ENCODE measurements around the gene GAS7. TPM values are rescaled to one million over a fixed set of nuclear protein-coding genes. Genes with fewer than 3 reads are reported as not detected.
A peak's percentile ranks its signal among the peaks of the same experiment; 100 is the strongest.

Gene GAS7
- total and polyA plus RNA-seq, 7 donors = 1.4 to 16.9 (median 7.0) TPM

- no peak for TF ChIP-seq CTCF (IDR thresholded peaks at IDR 0.05)
- no peaks in the 10 kb centered on the region for H3K36me3 ChIP-seq (ENCODE audit: insufficient read depth in 1 of 2, low read depth in 1 of 2)
- intact Hi-C loops (cut with DNase I) = no loop called here
- ATAC-seq = no peak
- H3K27ac ChIP-seq = no peak overlapping the region
- WGBS, 3 donors = 93 to 95% (median 93%) methylated on average over 33 to 35 of the region's 35 CpGs
- H3K4me1 ChIP-seq = no peaks in the 10 kb centered on the region
- no peaks in the 10 kb centered on the region for H3K9me3 ChIP-seq
- no peak overlapping the region for H3K4me3 ChIP-seq
- H3K27me3 ChIP-seq (ENCODE audit: insufficient read depth in 3 of 3, low read length in 2 of 3) = peaks cover 0 to 15% (median 0%) of the 10 kb centered on the region in 3 donors
- DNase-seq = no peak
Measured at GRCh38 chr17:9904277-9905077, 293.9 kb downstream of the GAS7 start.

GRCh38 chr17:9902120-9902519, 296.3 kb downstream of the GAS7 start:
- intact Hi-C loops (cut with DNase I) = no loop called here
- TF ChIP-seq CTCF (IDR thresholded peaks at IDR 0.05) = no peak
- 28 to 51% (median 28%) methylated on average over 2 of the region's 2 CpGs for WGBS, 3 donors
- DNase-seq (no peak), ATAC-seq (no peak)
- H3K27me3 ChIP-seq (ENCODE audit: insufficient read depth in 3 of 3, low read length in 2 of 3) = peaks cover 0 to under 1% (median 0%) of the 10 kb centered on the region in 3 donors
- no peak overlapping the region for H3K4me3 ChIP-seq
- H3K4me1 ChIP-seq = no peaks in the 10 kb centered on the region
- no peak overlapping the region for H3K27ac ChIP-seq
- H3K9me3 ChIP-seq = no peaks in the 10 kb centered on the region
- no peaks in the 10 kb centered on the region for H3K36me3 ChIP-seq (ENCODE audit: insufficient read depth in 1 of 2, low read depth in 1 of 2)

- Histone ChIP-seq H3K27ac (no peak overlapping the region), H3K27me3 (ENCODE audit: insufficient read depth in 3 of 3, low read length in 2 of 3) (no peaks in the 10 kb centered on the region), H3K9me3 (no peaks in the 10 kb centered on the region), H3K36me3 (ENCODE audit: insufficient read depth in 1 of 2, low read depth in 1 of 2) (no peaks in the 10 kb centered on the region), H3K4me3 (no peak overlapping the region), H3K4me1 (no peaks in the 10 kb centered on the region)
- TF ChIP-seq CTCF (IDR thresholded peaks at IDR 0.05) = no peak
- intact Hi-C loops (cut with DNase I) = no loop called here
- 48 to 65% (median 61%) methylated on average over 8 of the region's 8 CpGs for WGBS, 3 donors
- DNase-seq (no peak), ATAC-seq (peak in 1 of 4 donors; percentile 61)
Measured at GRCh38 chr17:9900784-9901183, 297.6 kb downstream of the GAS7 start.

GRCh38 chr17:9900044-9900594, 298.3 kb downstream of the GAS7 start:
- H3K27me3 ChIP-seq (ENCODE audit: insufficient read depth in 3 of 3, low read length in 2 of 3) = no peaks in the 10 kb centered on the region
- no peak for ATAC-seq
- TF ChIP-seq CTCF (IDR thresholded peaks at IDR 0.05) = no peak
- no peak for DNase-seq
- H3K4me1 ChIP-seq = no peaks in the 10 kb centered on the region
- no peak overlapping the region for H3K27ac ChIP-seq
- H3K9me3 ChIP-seq = no peaks in the 10 kb centered on the region
- intact Hi-C loops (cut with DNase I) = no loop called here
- no peaks in the 10 kb centered on the region for H3K36me3 ChIP-seq (ENCODE audit: insufficient read depth in 1 of 2, low read depth in 1 of 2)
- 39 to 53% (median 49%) methylated on average over 8 of the region's 8 CpGs for WGBS, 3 donors
- H3K4me3 ChIP-seq = no peak overlapping the region

All from psoas muscle (tissue), 8 donors.